ENCODE data around the gene TRAM2.

GRCh38 chr6:52572536-52572935 lies 4.3 kb downstream of the TRAM2 start:
- TF ChIP-seq EP300 (IDR thresholded peaks at IDR 0.05) (no peak), CTCF (IDR thresholded peaks at IDR 0.05) (no peak)

Data from suprapubic skin (tissue), 3 donors.